ENCODE results near the gene ASB10.

The ASB10 gene

DNA sequence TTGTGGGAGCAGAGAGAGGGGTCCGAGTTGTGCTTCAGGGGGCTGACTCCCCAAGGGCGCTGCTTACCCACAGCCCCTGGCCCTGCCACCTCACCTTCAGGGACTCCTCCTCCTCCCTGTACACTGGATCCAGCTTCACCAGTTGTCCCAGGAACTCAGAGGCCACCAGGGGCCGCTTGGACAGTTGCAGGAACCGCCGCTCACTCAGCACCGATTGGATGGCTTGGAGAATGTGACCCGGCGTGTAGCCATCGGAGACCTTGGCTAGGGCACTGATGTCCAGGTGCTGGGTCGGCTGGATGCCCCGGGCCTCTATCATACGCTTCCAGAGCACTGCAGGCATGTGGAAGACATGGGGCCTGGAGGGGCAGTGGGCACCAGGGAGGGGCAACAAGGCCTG lies 4.5 kb upstream of the ASB10 start:
- no peak for DNase-seq (ENCODE audit: low read depth in 2 of 2)
- TF ChIP-seq CTCF (IDR thresholded peaks at IDR 0.05; ENCODE audit: low read depth, low read length) = no peak
- no peak overlapping the region for H3K4me3 ChIP-seq (replicated peaks in 1 of 2; ENCODE audit: low read depth in 2 of 2, low read length in 2 of 2)

GRCh38 chr7:151189038-151189437 lies 2.0 kb upstream of the ASB10 start:
- no peak for TF ChIP-seq CTCF (IDR thresholded peaks at IDR 0.05; ENCODE audit: low read depth, low read length)
- no peak overlapping the region for H3K4me3 ChIP-seq (replicated peaks in 1 of 2; ENCODE audit: low read depth in 2 of 2, low read length in 2 of 2)

GRCh38 chr7:151188252-151188542 lies 1.1 kb upstream of the ASB10 start:
- no peak for DNase-seq (ENCODE audit: low read depth in 2 of 2)
- no peak overlapping the region for H3K4me3 ChIP-seq (replicated peaks in 1 of 2; ENCODE audit: low read depth in 2 of 2, low read length in 2 of 2)
- TF ChIP-seq CTCF (IDR thresholded peaks at IDR 0.05; ENCODE audit: low read depth, low read length) = no peak

More at GRCh38 chr7:151189038-151189437, 2.0 kb upstream of the ASB10 start:
- DNase-seq (ENCODE audit: low read depth in 2 of 2) = no peak

GRCh38 chr7:151187409-151188251 lies 580 bp upstream of the ASB10 start:
- no peak for DNase-seq (ENCODE audit: low read depth in 2 of 2)
- no peak for TF ChIP-seq CTCF (IDR thresholded peaks at IDR 0.05; ENCODE audit: low read depth, low read length)
- no peak overlapping the region for H3K4me3 ChIP-seq (replicated peaks in 1 of 2; ENCODE audit: low read depth in 2 of 2, low read length in 2 of 2)

GRCh38 chr7:151185762-151186639 lies 1.0 kb downstream of the ASB10 start:
- H3K4me3 ChIP-seq (replicated peaks in 1 of 2; ENCODE audit: low read depth in 2 of 2, low read length in 2 of 2) = no peak overlapping the region
- DNase-seq (ENCODE audit: low read depth in 2 of 2) = no peak
- no peak for TF ChIP-seq CTCF (IDR thresholded peaks at IDR 0.05; ENCODE audit: low read depth, low read length)

GRCh38 chr7:151181011-151181431 lies 6.0 kb downstream of the ASB10 start:
- no peak for TF ChIP-seq CTCF (IDR thresholded peaks at IDR 0.05; ENCODE audit: low read depth, low read length)
- H3K4me3 ChIP-seq (replicated peaks in 1 of 2; ENCODE audit: low read depth in 2 of 2, low read length in 2 of 2) = no peak overlapping the region
- no peak for DNase-seq (ENCODE audit: low read depth in 2 of 2)

All from cardiac fibroblast (primary cell).